Measurements from ENCODE around the gene GTF2H2.
"Not testable (repeated sequence)": the region's sequence is repeated elsewhere in the genome, so short reads cannot be mapped to it uniquely, and the experiment has no call there.

GTF2H2 gene

GRCh38 chr5:71067262-71067928, at the start of gene GTF2H2:
GTF2H2 (minus strand) TSS chr5:71067676; CDS start chr5:71062763, 4,913 bp downstream.
- in situ Hi-C loops (cut with HindIII; ENCODE audit: low pct_unique_long_range_greater_than_20kb, low sequenced_read_pairs); DNase-seq (ENCODE audit: low read depth in 1 of 2, low spot score in 1 of 2): not testable (repeated sequence)

GRCh38 chr5:71109730-71110275, 42.3 kb upstream of the GTF2H2 start:
- in situ Hi-C loops (cut with HindIII; ENCODE audit: low pct_unique_long_range_greater_than_20kb, low sequenced_read_pairs); DNase-seq (ENCODE audit: low read depth in 1 of 2, low spot score in 1 of 2): not testable (repeated sequence)

- DNase-seq (ENCODE audit: low read depth in 1 of 2, low spot score in 1 of 2); in situ Hi-C loops (cut with HindIII; ENCODE audit: low pct_unique_long_range_greater_than_20kb, low sequenced_read_pairs): not testable (repeated sequence)
These were observed 32.5 kb upstream of the GTF2H2 start for GRCh38 chr5:71099996-71100395.

GRCh38 chr5:71097930-71098203, 30.4 kb upstream of the GTF2H2 start:
- in situ Hi-C loops (cut with HindIII; ENCODE audit: low pct_unique_long_range_greater_than_20kb, low sequenced_read_pairs); DNase-seq (ENCODE audit: low read depth in 1 of 2, low spot score in 1 of 2): not testable (repeated sequence)

GRCh38 chr5:71097173-71097929, 29.9 kb upstream of the GTF2H2 start:
- DNase-seq (ENCODE audit: low read depth in 1 of 2, low spot score in 1 of 2); in situ Hi-C loops (cut with HindIII; ENCODE audit: low pct_unique_long_range_greater_than_20kb, low sequenced_read_pairs): not testable (repeated sequence)

- in situ Hi-C loops (cut with HindIII; ENCODE audit: low pct_unique_long_range_greater_than_20kb, low sequenced_read_pairs); DNase-seq (ENCODE audit: low read depth in 1 of 2, low spot score in 1 of 2): not testable (repeated sequence)
These were observed 22.3 kb upstream of the GTF2H2 start for GRCh38 chr5:71089773-71090172.

- in situ Hi-C loops (cut with HindIII; ENCODE audit: low pct_unique_long_range_greater_than_20kb, low sequenced_read_pairs); DNase-seq (ENCODE audit: low read depth in 1 of 2, low spot score in 1 of 2): not testable (repeated sequence)
These were observed 21.3 kb upstream of the GTF2H2 start for GRCh38 chr5:71088754-71089153.

GRCh38 chr5:71086145-71086544, 18.7 kb upstream of the GTF2H2 start:
- DNase-seq (ENCODE audit: low read depth in 1 of 2, low spot score in 1 of 2); in situ Hi-C loops (cut with HindIII; ENCODE audit: low pct_unique_long_range_greater_than_20kb, low sequenced_read_pairs): not testable (repeated sequence)

- DNase-seq (ENCODE audit: low read depth in 1 of 2, low spot score in 1 of 2); in situ Hi-C loops (cut with HindIII; ENCODE audit: low pct_unique_long_range_greater_than_20kb, low sequenced_read_pairs): not testable (repeated sequence)
These were observed 17.0 kb upstream of the GTF2H2 start for GRCh38 chr5:71084280-71085063.

GRCh38 chr5:71082898-71083297, 15.4 kb upstream of the GTF2H2 start:
- DNase-seq (ENCODE audit: low read depth in 1 of 2, low spot score in 1 of 2); in situ Hi-C loops (cut with HindIII; ENCODE audit: low pct_unique_long_range_greater_than_20kb, low sequenced_read_pairs): not testable (repeated sequence)

- DNase-seq (ENCODE audit: low read depth in 1 of 2, low spot score in 1 of 2); in situ Hi-C loops (cut with HindIII; ENCODE audit: low pct_unique_long_range_greater_than_20kb, low sequenced_read_pairs): not testable (repeated sequence)
These were observed 14.9 kb upstream of the GTF2H2 start for GRCh38 chr5:71082340-71082739.

- in situ Hi-C loops (cut with HindIII; ENCODE audit: low pct_unique_long_range_greater_than_20kb, low sequenced_read_pairs); DNase-seq (ENCODE audit: low read depth in 1 of 2, low spot score in 1 of 2): not testable (repeated sequence)
These were observed 6.2 kb downstream of the GTF2H2 start for GRCh38 chr5:71061322-71061721.

- in situ Hi-C loops (cut with HindIII; ENCODE audit: low pct_unique_long_range_greater_than_20kb, low sequenced_read_pairs); DNase-seq (ENCODE audit: low read depth in 1 of 2, low spot score in 1 of 2): not testable (repeated sequence)
These were observed 8.1 kb downstream of the GTF2H2 start for GRCh38 chr5:71059426-71059825.

GRCh38 chr5:71044808-71045207, 22.7 kb downstream of the GTF2H2 start:
- in situ Hi-C loops (cut with HindIII; ENCODE audit: low pct_unique_long_range_greater_than_20kb, low sequenced_read_pairs); DNase-seq (ENCODE audit: low read depth in 1 of 2, low spot score in 1 of 2): not testable (repeated sequence)

- in situ Hi-C loops (cut with HindIII; ENCODE audit: low pct_unique_long_range_greater_than_20kb, low sequenced_read_pairs); DNase-seq (ENCODE audit: low read depth in 1 of 2, low spot score in 1 of 2): not testable (repeated sequence)
These were observed 23.3 kb downstream of the GTF2H2 start for GRCh38 chr5:71044128-71044527.

GRCh38 chr5:71031046-71031776, 36.3 kb downstream of the GTF2H2 start:
- DNase-seq (ENCODE audit: low read depth in 1 of 2, low spot score in 1 of 2); in situ Hi-C loops (cut with HindIII; ENCODE audit: low pct_unique_long_range_greater_than_20kb, low sequenced_read_pairs): not testable (repeated sequence)

GRCh38 chr5:71025289-71025953, 42.1 kb downstream of the GTF2H2 start, which contains the start of gene NAIP:
NAIP (minus strand) TSS chr5:71025339; CDS start chr5:71012915, 12,424 bp downstream.
- DNase-seq (ENCODE audit: low read depth in 1 of 2, low spot score in 1 of 2); in situ Hi-C loops (cut with HindIII; ENCODE audit: low pct_unique_long_range_greater_than_20kb, low sequenced_read_pairs): not testable (repeated sequence)
